ENCODE data around the gene DOCK1. TPM values are rescaled to one million over a fixed set of nuclear protein-coding genes. Genes with fewer than 3 reads are reported as not detected.

Gene DOCK1
- total RNA-seq, 2 donors from 2014 or later: 72.4 to 89.3 TPM

DNA sequence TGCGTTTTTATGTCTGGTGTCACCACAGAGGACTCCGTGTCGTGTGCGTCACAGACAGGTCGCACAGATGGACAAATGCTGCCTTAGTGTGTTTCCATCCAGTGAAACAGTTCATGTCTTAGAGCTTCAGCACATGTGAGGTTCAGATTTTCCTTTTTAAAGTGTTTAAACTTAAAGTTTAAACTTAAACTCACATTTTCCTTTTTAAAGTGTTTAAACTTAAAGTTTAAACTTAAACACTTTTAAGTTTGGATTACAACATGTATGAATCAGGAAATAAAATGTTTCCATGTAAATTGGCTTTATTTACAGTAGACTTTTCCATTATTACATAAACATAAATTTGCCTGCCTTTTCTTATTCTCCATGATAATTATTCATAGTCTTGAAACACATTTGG is 223.9 kb downstream of the DOCK1 start:
- no peak for DNase-seq
- 95 to 97% methylated on average over 5 of the region's 5 CpGs for WGBS, 2 experiments (ENCODE audit: insufficient coverage in 1 of 2, insufficient read length in 1 of 2)
- no peak overlapping the region for H3K4me3 Mint-ChIP-seq
- no peaks in the 10 kb centered on the region for H3K27me3 Mint-ChIP-seq (ENCODE audit: insufficient read depth)
- Histone ChIP-seq H3K27ac (ENCODE audit: low read depth, low read length) (no peak overlapping the region), H3K9me3 (ENCODE audit: control insufficient read depth, low read length) (no peaks in the 10 kb centered on the region), H3K9ac (ENCODE audit: extremely low read depth, low read length, poor library complexity, severe bottlenecking) (no peak overlapping the region), H3K4me3 (ENCODE audit: low read length) (no peak overlapping the region), H3K36me3 (ENCODE audit: control insufficient read depth, insufficient read depth, low read length) (peaks cover 47% of the 10 kb centered on the region), H3K27me3 (ENCODE audit: control insufficient read depth, insufficient read depth, low read length, poor library complexity, severe bottlenecking) (no peaks in the 10 kb centered on the region), H3K4me1 (ENCODE audit: control insufficient read depth, insufficient read depth, low read length) (no peaks in the 10 kb centered on the region)
- H3K9me3 Mint-ChIP-seq: no peaks in the 10 kb centered on the region
- no peak overlapping the region for H3K27ac Mint-ChIP-seq
- H3K36me3 Mint-ChIP-seq (ENCODE audit: low read depth): peaks cover 49% of the 10 kb centered on the region
- H3K4me1 Mint-ChIP-seq: no peaks in the 10 kb centered on the region
- TF ChIP-seq CTCF (conservative IDR thresholded peaks at IDR 0.05): no peak

DNA sequence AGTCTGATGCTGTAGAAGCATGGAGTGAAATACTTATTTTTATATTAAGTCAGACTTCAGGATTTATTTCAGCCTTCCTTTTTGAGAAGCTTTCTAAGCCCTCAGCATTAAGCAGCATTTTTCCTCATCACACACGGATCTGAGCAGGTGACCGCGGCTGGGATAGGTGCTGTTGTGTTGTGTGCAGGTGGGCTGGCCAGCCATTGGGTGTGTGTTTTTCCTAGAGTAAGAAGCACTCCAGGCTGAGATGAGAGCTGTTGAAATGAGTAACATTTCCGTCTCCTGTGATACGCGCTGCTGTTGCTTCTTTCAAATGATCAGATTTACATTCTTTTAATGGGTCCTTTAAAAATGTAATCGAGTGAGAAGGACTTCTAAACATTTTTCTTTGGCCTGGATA is 227.2 kb downstream of the DOCK1 start:
- Histone ChIP-seq H3K27ac (ENCODE audit: low read depth, low read length) (no peak overlapping the region), H3K36me3 (ENCODE audit: control insufficient read depth, insufficient read depth, low read length) (peaks cover 42% of the 10 kb centered on the region), H3K4me1 (ENCODE audit: control insufficient read depth, insufficient read depth, low read length) (no peaks in the 10 kb centered on the region), H3K4me3 (ENCODE audit: low read length) (no peak overlapping the region), H3K27me3 (ENCODE audit: control insufficient read depth, insufficient read depth, low read length, poor library complexity, severe bottlenecking) (no peaks in the 10 kb centered on the region), H3K9me3 (ENCODE audit: control insufficient read depth, low read length) (no peaks in the 10 kb centered on the region), H3K9ac (ENCODE audit: extremely low read depth, low read length, poor library complexity, severe bottlenecking) (no peak overlapping the region)
- no peak for DNase-seq
- 91 to 94% methylated on average over 4 to 7 of the region's 7 CpGs for WGBS, 2 experiments (ENCODE audit: insufficient coverage in 1 of 2, insufficient read length in 1 of 2)
- Mint-ChIP-seq H3K27me3 (ENCODE audit: insufficient read depth) (no peaks in the 10 kb centered on the region), H3K4me1 (no peaks in the 10 kb centered on the region), H3K9me3 (no peaks in the 10 kb centered on the region), H3K27ac (no peak overlapping the region), H3K36me3 (ENCODE audit: low read depth) (peaks cover 28% of the 10 kb centered on the region), H3K4me3 (no peak overlapping the region)
- no peak for TF ChIP-seq CTCF (conservative IDR thresholded peaks at IDR 0.05)

- no peaks in the 10 kb centered on the region for H3K9me3 Mint-ChIP-seq
- no peak overlapping the region for H3K27ac ChIP-seq (ENCODE audit: low read depth, low read length)
- no peak overlapping the region for H3K9ac ChIP-seq (ENCODE audit: extremely low read depth, low read length, poor library complexity, severe bottlenecking)
- no peak for TF ChIP-seq CTCF (conservative IDR thresholded peaks at IDR 0.05)
- no peak overlapping the region for H3K4me3 ChIP-seq (ENCODE audit: low read length)
- no peaks in the 10 kb centered on the region for H3K4me1 ChIP-seq (ENCODE audit: control insufficient read depth, insufficient read depth, low read length)
- H3K27me3 ChIP-seq (ENCODE audit: control insufficient read depth, insufficient read depth, low read length, poor library complexity, severe bottlenecking): no peaks in the 10 kb centered on the region
- H3K9me3 ChIP-seq (ENCODE audit: control insufficient read depth, low read length): no peaks in the 10 kb centered on the region
- WGBS, 2 experiments (ENCODE audit: insufficient coverage in 1 of 2, insufficient read length in 1 of 2): 95% methylated on average over 1 of the region's 1 CpG; no CpG with 5 or more reads in 1 of the 2 experiments
- H3K27me3 Mint-ChIP-seq (ENCODE audit: insufficient read depth): no peaks in the 10 kb centered on the region
- no peak overlapping the region for H3K4me3 Mint-ChIP-seq
- no peak overlapping the region for H3K27ac Mint-ChIP-seq
- no peak for DNase-seq
- H3K36me3 ChIP-seq (ENCODE audit: control insufficient read depth, insufficient read depth, low read length): peaks cover 38% of the 10 kb centered on the region
- peaks cover 26% of the 10 kb centered on the region for H3K36me3 Mint-ChIP-seq (ENCODE audit: low read depth)
- H3K4me1 Mint-ChIP-seq: no peaks in the 10 kb centered on the region
Measured at GRCh38 chr10:127133225-127133624, 228.0 kb downstream of the DOCK1 start.

All from endodermal cell (in vitro differentiated cells).